Activated B cell treated with CpG ODN at 0.5 μM for 24 hours (primary cell): ENCODE measurements around the gene MFAP3. TPM values are rescaled to one million over a fixed set of nuclear protein-coding genes. Genes with fewer than 3 reads are reported as not detected.

Experiments used
- ATAC-seq: fragments of 200-7000 bp; cut with Tn5 transposase; one replicate; pipeline ENCODE4 v1.10.0; 2021; ENCODE audit warnings: low read depth, mild to moderate bottlenecking, moderate library complexity
- CTCF ChIA-PET: fragments of 350-600 bp; sonication (Branson Sonifier 250); formaldehyde crosslinking; loops from one replicate; lab custom pipeline; 2021; ENCODE audit warnings: antibody characterized with exemption; lab: Charles Lee
- POLR2A ChIA-PET: fragments of 350-600 bp; sonication (Branson Sonifier 250); formaldehyde crosslinking; loops from one replicate; lab custom pipeline; 2021; ENCODE audit warnings: antibody characterized with exemption; lab: Charles Lee
- DNase-seq: peaks from one replicate; pipeline ENCODE4 v3.0.0; 2022
- H3K27ac Mint-ChIP-seq: one replicate; pipeline ENCODE4 v1.8.0; 2020; ENCODE audit warnings: mixed read lengths
- H3K27me3 Mint-ChIP-seq: one replicate; pipeline ENCODE4 v1.8.0; 2021; ENCODE audit warnings: mixed read lengths
- H3K36me3 Mint-ChIP-seq: one replicate; pipeline ENCODE4 v1.8.0; 2021; ENCODE audit warnings: low read depth, mixed read lengths
- H3K4me1 Mint-ChIP-seq: one replicate; pipeline ENCODE4 v1.8.0; 2021; ENCODE audit warnings: mixed read lengths
- H3K4me3 Mint-ChIP-seq: one replicate; pipeline ENCODE4 v1.8.0; 2020; ENCODE audit warnings: mild to moderate bottlenecking, mixed read lengths
- H3K9me3 Mint-ChIP-seq: one replicate; pipeline ENCODE4 v1.8.0; 2020; ENCODE audit warnings: mixed read lengths
- intact Hi-C: fragments of 100-400 bp; cut with micrococcal nuclease; formaldehyde crosslinking; loops from one replicate; pipeline ENCODE4 v1.15.1; 2024
- total RNA-seq: library from RNA; stranded (reverse); gene quantifications from 2 replicates; pipeline ENCODE4 v1.2.3, GENCODE V29; 2022
- TF ChIP-seq, protein P1 (sequence below): fragments of 200-600 bp; IDR thresholded peaks from one replicate; pipeline ENCODE4 v1.8.0; 2022; ENCODE audit warnings: antibody characterized with exemption, mild to moderate bottlenecking

The MFAP3 gene
- total RNA-seq, 1 donor from 2014 or later = 20.8 TPM

DNA sequence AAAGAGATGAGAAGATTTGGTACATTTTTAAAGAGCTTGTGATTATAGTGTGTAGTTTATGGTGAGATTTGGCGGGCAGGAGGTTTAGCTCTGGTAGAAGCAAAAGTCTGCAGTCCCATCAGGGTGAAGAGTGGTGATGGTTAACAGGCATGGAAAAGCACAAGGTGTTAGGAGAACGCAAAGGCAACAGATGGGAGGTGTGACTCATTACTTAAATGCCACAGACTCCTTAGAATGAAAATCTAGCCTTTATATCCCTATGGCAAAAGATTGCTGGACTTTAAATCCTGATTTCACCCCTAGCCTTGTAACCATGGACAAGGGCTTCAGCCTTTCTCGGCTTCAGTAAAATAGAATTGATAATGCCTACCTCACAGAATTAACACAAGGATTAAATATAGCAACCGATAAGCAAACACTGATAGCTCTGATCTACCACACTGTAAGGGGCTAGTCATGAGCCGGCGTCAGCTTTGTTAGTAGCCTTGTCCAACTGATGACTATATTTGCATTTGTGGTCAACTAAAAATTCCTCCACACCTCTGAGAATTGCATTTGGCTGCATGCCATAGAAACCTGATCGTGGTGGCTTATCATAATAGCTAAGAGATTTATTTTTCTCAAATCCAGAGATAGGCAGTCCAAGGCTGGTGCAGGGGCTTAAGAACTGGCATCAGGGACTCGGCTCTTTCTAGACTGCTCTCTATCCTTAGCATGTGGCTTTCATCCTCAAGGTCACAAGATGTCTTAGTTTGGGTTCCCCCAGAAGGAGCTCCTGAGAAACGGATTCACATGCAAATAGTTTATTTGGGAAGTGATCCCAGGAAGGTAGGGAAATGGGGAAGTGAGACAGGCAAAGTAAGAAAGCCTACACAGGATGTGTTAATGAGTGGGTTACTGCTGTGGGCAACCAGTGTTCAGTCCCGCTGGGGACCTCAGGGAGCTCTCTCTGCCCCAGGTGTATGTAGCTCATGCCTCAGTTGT is 19.6 kb downstream of the MFAP3 start:
- no peak for DNase-seq
- Mint-ChIP-seq H3K27me3 (no peaks in the 10 kb centered on the region), H3K9me3 (no peaks in the 10 kb centered on the region), H3K4me3 (peak overlapping the region; percentile 20), H3K4me1 (peaks cover 23% of the 10 kb centered on the region), H3K27ac (no peak overlapping the region), H3K36me3 (peaks cover 23% of the 10 kb centered on the region)
- ATAC-seq = peak; percentile 42
- CTCF ChIA-PET = interaction anchor here (1.2 to 2.0 kb wide), 2 partner anchors 11 to 14 kb away, joined by 3 to 10 read pairs; no protein-coding TSS in a partner anchor
- POLR2A ChIA-PET = interaction anchor here (1.3 kb wide), 1 partner anchor 20 kb away, joined by 7 read pairs; the partner anchor contains the start of genes FAM114A2 and MFAP3
- TF ChIP-seq, protein P1, sequence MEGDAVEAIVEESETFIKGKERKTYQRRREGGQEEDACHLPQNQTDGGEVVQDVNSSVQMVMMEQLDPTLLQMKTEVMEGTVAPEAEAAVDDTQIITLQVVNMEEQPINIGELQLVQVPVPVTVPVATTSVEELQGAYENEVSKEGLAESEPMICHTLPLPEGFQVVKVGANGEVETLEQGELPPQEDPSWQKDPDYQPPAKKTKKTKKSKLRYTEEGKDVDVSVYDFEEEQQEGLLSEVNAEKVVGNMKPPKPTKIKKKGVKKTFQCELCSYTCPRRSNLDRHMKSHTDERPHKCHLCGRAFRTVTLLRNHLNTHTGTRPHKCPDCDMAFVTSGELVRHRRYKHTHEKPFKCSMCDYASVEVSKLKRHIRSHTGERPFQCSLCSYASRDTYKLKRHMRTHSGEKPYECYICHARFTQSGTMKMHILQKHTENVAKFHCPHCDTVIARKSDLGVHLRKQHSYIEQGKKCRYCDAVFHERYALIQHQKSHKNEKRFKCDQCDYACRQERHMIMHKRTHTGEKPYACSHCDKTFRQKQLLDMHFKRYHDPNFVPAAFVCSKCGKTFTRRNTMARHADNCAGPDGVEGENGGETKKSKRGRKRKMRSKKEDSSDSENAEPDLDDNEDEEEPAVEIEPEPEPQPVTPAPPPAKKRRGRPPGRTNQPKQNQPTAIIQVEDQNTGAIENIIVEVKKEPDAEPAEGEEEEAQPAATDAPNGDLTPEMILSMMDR = no peak
- intact Hi-C loops = no loop called here

DNA sequence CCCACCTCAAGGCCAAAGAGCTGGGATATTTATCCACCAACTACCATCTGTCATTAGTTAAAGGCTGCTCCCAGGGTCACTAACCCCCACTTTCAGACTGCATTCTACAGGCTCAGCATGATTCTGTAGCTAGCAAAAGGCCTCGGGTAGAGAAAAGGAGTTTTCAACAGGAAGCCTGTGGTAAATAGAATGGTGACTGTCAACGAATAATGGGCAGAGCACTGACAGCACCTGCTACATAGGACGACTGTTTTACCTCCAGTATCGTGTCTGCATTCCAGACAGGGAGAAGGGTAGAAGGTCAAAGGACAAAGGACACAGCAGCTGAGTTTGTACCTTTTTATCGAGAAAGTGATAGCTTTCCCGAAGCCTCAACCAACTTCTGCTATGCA is 20.3 kb downstream of the MFAP3 start:
- DNase-seq (no peak), ATAC-seq (no peak)
- H3K36me3 Mint-ChIP-seq = peaks cover 17% of the 10 kb centered on the region
- H3K9me3 Mint-ChIP-seq = no peaks in the 10 kb centered on the region
- ChIA-PET CTCF (interaction anchor here (1.2 to 2.0 kb wide), 2 partner anchors 10 to 13 kb away, joined by 3 to 10 read pairs; no protein-coding TSS in a partner anchor), POLR2A (interaction anchor here (1.3 kb wide), 1 partner anchor 20 kb away, joined by 7 read pairs; the partner anchor contains the start of genes FAM114A2 and MFAP3)
- H3K27ac Mint-ChIP-seq = peak overlapping the region; percentile 15
- intact Hi-C loops = no loop called here
- H3K4me3 Mint-ChIP-seq = peak overlapping the region; percentile 20
- TF ChIP-seq, protein P1 = no peak
- H3K4me1 Mint-ChIP-seq = peaks cover 23% of the 10 kb centered on the region
- H3K27me3 Mint-ChIP-seq = no peaks in the 10 kb centered on the region

DNA sequence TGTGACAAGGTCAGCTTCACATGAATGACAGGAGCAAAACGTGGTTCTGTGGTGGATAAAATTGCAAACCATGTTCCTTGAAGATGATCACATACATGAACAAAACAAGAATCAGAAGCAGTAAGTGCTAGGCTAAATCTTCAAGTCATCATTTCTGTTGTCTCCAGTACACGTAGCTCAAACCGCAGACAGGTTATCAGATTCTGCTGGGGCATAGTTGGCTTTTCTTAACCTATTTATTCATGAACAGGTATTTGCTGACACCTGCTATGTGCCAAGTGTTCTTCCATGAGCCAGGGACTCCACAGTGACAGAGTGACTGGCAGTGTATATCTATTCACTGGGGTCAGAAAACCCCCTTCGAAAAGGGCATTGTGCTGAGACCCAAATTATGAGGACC is 20.8 kb downstream of the MFAP3 start:
- Mint-ChIP-seq H3K27me3 (no peaks in the 10 kb centered on the region), H3K4me3 (no peak overlapping the region), H3K4me1 (peaks cover 23% of the 10 kb centered on the region), H3K27ac (no peak overlapping the region), H3K9me3 (no peaks in the 10 kb centered on the region), H3K36me3 (peaks cover 13% of the 10 kb centered on the region)
- no peak for ATAC-seq
- ChIA-PET POLR2A (no interaction called here), CTCF (interaction anchor here (1.2 to 2.0 kb wide), 2 partner anchors 10 to 13 kb away, joined by 3 to 10 read pairs; no protein-coding TSS in a partner anchor)
- DNase-seq = no peak
- intact Hi-C loops = no loop called here
- TF ChIP-seq, protein P1 = no peak

DNA sequence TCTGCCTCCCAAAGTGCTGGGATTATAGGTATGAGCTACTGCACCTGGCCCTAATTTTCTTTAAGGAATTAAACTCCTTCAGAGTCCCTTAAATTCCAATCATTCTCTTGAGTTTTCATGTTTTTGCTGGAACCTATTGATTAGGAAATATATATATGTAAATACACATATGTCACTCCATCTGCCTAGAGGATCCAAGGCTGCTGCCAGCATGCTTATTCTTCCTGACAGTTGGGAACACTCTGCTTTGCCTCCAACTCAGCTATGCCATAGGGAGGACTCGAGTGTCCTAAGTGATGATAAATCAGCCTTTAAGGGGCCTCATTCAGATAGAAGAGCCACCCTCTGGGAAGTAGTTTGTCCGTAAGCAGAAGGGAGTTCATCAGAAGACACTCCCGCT is 21.8 kb downstream of the MFAP3 start:
- no peak overlapping the region for H3K4me3 Mint-ChIP-seq
- no peak for ATAC-seq
- peaks cover 6% of the 10 kb centered on the region for H3K36me3 Mint-ChIP-seq
- no peak overlapping the region for H3K27ac Mint-ChIP-seq
- ChIA-PET CTCF (no interaction called here), POLR2A (no interaction called here)
- intact Hi-C loops = no loop called here
- no peaks in the 10 kb centered on the region for H3K9me3 Mint-ChIP-seq
- H3K27me3 Mint-ChIP-seq = no peaks in the 10 kb centered on the region
- no peak for DNase-seq
- H3K4me1 Mint-ChIP-seq = peaks cover 23% of the 10 kb centered on the region
- TF ChIP-seq, protein P1 = no peak

DNA sequence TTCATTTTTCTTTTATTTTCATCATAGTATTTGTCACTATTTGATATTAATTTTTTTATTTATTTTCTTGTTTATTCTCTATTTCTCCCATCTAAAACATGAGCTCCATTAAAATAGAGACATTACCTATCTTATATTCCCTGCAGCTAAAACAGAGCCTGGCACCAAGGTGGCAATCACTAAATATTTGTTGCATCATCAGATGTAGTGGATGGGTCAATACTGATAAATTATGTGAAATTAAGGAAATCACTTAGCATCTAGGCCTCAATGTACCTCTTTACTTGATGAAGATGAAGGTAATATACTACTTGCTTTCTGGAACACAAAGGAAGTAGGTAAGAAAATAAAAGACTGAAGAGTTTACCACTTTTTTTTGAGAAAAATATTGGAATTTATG is 24.6 kb downstream of the MFAP3 start:
- no peak for ATAC-seq
- peaks cover 17% of the 10 kb centered on the region for H3K4me1 Mint-ChIP-seq
- ChIA-PET POLR2A (no interaction called here), CTCF (interaction anchor here (1.4 kb wide), 1 partner anchor 9 kb away, joined by 6 read pairs; no protein-coding TSS in a partner anchor)
- no peaks in the 10 kb centered on the region for H3K9me3 Mint-ChIP-seq
- no peak overlapping the region for H3K4me3 Mint-ChIP-seq
- intact Hi-C loops = no loop called here
- H3K27me3 Mint-ChIP-seq = peaks cover 3% of the 10 kb centered on the region
- DNase-seq = no peak
- H3K36me3 Mint-ChIP-seq = no peaks in the 10 kb centered on the region
- no peak overlapping the region for H3K27ac Mint-ChIP-seq
- TF ChIP-seq, protein P1 = no peak
